GM12874 (cell line): ENCODE data around the gene ADGRV1.
A peak's percentile ranks its signal among the peaks of the same experiment; 100 is the strongest.

Source experiments
- TF ChIP-seq, protein P1 (sequence below): IDR thresholded peaks from 2 replicates; pipeline ENCODE4 v1.5.1; 2011; ENCODE audit warnings: low read depth, mild to moderate bottlenecking, control low read depth, low read length, moderate library complexity; ENCODE audit not compliant: insufficient read depth

The ADGRV1 gene

DNA sequence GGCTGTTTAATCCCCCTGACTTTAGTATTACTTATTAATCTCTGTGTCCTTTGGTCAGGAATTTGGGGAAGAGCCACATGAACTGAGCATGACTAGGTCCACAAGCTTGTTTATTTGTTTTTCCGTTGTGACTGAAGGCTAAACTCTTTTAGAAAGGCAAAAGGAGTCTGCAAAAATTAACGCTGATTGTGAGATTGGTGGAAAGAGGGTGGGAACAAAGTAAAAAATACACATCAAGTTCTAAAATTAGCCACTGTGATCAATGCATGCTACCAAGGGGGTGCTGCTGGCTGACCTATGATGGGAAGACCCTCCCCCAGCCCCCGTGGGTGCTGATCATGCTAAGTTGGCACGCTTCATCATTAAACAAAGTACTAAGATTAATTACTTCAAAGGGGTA, 356.8 kb downstream of the ADGRV1 start:
- TF ChIP-seq, protein P1, sequence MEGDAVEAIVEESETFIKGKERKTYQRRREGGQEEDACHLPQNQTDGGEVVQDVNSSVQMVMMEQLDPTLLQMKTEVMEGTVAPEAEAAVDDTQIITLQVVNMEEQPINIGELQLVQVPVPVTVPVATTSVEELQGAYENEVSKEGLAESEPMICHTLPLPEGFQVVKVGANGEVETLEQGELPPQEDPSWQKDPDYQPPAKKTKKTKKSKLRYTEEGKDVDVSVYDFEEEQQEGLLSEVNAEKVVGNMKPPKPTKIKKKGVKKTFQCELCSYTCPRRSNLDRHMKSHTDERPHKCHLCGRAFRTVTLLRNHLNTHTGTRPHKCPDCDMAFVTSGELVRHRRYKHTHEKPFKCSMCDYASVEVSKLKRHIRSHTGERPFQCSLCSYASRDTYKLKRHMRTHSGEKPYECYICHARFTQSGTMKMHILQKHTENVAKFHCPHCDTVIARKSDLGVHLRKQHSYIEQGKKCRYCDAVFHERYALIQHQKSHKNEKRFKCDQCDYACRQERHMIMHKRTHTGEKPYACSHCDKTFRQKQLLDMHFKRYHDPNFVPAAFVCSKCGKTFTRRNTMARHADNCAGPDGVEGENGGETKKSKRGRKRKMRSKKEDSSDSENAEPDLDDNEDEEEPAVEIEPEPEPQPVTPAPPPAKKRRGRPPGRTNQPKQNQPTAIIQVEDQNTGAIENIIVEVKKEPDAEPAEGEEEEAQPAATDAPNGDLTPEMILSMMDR, result no peak

DNA sequence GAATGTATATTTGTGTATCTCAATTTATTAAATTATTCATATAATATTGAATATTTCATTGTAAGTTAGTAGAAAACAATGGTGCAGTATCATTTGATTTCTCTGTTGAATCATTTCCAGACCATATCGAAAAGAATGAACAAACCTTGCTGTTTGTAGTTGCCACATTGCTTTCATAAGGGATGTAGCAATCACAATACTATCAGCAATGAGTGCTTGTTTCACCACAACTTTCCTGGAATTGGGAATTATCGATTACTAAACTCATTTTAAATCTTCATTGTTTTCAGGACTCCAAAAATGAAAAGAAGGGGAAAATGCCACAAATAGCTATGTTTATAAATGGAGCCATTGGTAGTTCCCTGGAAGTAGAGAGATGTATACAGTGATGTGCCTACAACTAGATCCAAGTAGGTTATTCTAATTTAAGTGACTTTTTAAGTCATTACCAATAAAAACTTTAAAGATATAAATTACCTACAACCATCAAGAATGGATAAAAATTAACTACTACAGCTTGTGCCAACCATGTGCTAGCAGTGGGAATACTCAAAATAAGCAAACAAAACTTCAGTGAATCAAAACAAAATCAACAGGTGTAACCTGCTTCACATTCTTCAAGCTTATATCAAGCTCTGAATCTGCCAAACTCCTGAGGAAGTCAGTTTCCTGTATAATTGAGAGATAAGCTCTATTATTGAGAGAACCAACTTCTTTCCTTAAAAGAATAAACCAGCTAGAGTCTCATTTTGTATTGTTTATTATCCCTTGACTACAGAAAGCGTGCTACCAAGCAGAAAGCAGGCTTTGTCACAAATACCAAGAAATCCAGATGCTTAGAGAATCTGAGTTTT, 358.6 kb downstream of the ADGRV1 start:
- TF ChIP-seq, protein P1, result no peak

DNA sequence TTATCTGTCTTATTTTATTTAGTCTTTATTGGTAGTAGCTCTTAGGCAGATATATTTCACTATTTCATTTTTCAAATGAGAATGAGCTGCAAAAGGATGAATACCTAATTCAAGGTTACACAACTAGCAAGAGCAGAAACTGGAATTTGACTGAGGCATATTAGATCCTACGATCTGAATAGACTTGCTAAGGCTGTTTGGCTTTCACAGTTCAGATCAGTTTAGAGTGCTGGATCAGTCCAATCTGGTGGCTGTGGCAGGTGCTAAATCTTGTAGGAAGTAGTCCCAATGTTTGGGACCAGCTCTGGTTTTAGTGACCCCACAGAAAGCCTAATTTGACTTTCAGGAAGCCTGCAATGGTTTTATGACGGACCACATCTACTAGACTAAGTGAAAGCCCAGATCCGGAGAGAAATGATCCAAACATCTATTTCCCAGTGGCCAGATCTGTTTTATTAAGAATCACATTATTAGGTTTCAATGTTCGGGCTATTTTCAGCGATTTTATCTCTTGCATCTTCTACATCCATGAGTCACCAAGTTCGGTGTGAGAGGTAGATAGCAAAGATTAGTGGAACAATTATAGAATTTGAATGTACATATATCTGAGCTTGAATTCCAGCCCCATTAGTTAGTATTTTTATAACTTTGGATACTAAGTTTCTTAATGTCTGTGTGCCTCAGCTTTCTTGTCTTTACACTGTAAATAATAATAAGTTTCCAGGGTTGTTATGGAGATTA, 359.5 kb downstream of the ADGRV1 start:
- TF ChIP-seq, protein P1, result no peak

- TF ChIP-seq, protein P1, result no peak
Measured at GRCh38 chr5:90921418-90921973, 362.9 kb downstream of the ADGRV1 start.

DNA sequence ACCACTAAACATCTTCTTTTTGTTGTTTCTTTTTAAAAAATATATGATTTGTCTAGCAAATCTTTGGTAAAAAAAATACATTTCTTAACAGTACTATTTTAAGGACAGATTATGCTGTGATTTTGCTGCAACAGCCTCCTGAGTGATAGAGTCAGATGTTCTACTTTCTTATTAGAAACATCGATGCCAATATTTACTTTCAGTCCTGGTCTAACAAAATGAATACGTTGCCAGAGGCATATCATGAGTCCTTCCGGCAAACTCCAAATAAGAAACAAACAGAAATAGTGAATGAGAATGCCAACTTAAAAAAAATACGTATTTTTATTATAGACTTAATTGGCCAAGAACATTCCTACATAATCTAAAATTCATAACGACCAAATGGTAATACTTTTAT, 371.5 kb downstream of the ADGRV1 start:
- TF ChIP-seq, protein P1, result no peak

- TF ChIP-seq, protein P1, result no peak
Measured at GRCh38 chr5:90930756-90931431, 372.3 kb downstream of the ADGRV1 start.

- TF ChIP-seq, protein P1, result peak; percentile 65
Measured at GRCh38 chr5:90932052-90932699, 373.6 kb downstream of the ADGRV1 start.
